D721Med (cell line): ENCODE measurements around the gene SNRNP27.

ENCODE experiments used
- DNase-seq: peaks from one replicate; pipeline ENCODE4 v3.0.0; 2011; ENCODE audit warnings: low spot score; ENCODE audit not compliant: insufficient read length
- FAIRE-seq: peaks from 2 replicates; lab custom pipeline; 2011; peaks lifted over from hg19 to GRCh38; lab: Jason Lieb, UNC
- CTCF ChIP-seq: IDR thresholded peaks from 2 replicates; pipeline ENCODE4 v1.5.1; 2012; ENCODE audit warnings: mild to moderate bottlenecking, control low read depth; ENCODE audit not compliant: insufficient read depth; ENCODE audit errors: missing control alignments

The SNRNP27 gene

GRCh38 chr2:69943000-69943842 is 49.5 kb downstream of the SNRNP27 start:
- no peak for TF ChIP-seq CTCF
- FAIRE-seq (no peak), DNase-seq (no peak)

- no peak for TF ChIP-seq CTCF
- DNase-seq (no peak), FAIRE-seq (no peak)
Observed at GRCh38 chr2:69943843-69944525, 50.2 kb downstream of the SNRNP27 start.

DNA sequence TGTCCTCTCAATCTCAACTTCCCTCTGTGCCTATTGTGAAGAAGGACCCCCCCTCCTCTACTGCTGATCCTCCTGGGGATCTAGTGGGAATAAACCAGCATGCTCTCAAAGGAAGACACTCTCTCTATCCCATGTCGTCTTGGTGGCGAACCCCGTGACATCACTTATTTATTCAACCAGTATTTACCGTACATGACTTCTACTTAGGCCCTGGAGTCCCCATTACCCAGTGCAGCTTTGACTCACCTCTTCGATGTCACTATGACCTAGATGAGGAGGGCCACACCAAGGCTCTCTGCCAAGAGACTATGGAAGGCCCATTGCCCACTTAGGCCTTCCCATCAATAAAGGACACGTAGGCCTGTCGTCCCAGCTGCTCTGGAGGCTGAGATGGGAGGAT is 51.0 kb downstream of the SNRNP27 start:
- no peak for TF ChIP-seq CTCF
- FAIRE-seq, result no peak
- no peak for DNase-seq

DNA sequence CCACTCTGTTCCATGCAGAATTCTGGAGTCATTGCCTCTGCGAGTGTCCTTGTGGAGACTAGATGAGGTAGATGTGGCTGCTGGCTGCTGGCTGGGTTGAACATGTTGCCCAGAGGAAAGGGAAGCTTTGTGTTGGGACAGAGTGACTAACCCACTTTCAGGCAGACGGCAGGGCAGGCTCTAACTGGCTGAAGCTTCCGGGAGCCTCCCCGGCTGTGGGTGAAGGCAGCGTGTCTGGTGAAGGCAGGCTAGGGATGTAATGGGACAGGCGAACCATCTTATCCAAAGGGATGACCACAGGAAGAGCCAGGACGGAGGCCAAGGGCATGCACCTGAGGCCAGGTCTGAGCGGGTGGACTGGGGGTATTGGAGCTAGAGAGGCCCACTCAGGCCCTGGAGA is 51.7 kb downstream of the SNRNP27 start:
- no peak for TF ChIP-seq CTCF
- FAIRE-seq (no peak), DNase-seq (no peak)

- FAIRE-seq (no peak), DNase-seq (no peak)
- TF ChIP-seq CTCF, result no peak
Observed at GRCh38 chr2:69945941-69946340, 52.2 kb downstream of the SNRNP27 start.

DNA sequence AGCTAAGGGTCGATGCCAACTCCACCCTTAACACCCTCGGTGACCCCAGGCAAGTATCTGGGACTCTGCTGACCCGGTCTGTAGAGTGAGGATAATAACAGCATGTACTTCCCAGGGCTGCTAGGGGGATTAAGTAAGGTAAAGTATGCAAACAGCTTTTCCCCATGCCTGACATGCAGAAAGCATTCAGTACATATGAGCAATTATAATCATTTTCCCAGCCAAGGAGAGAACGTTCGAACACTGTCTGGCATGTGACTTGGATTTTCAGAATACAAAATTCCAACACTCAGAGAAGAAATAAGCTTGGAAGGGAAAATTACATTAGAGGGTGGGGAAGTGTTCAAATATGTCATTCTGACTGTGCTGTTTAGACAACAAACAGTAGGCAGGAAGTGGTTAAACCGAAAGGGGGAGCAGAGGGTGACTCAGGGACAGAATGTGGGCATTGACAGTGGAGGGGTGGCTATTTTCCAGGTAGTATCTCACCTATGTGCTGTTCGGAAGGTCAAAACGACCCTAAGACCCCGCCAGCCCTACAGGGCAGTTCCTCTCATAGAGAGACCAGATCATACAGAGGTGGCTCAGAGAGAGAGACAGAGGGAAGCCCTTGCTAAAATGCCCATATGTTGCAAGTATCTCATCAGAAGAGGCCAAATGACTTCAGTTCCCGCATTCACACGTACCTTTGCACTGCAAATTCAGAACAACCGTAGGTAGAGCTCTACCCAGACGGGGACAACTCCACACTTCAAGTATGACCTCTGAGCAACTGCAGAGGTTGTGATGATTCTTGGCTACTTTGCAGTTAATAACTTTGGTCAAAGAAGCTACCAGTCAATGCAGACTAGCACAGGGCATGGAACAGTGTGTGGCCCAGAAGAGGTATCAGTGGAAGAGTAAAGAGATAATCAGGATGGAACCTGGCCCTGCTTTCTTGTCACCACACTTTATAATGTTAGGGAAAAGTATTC is 52.9 kb downstream of the SNRNP27 start:
- no peak for FAIRE-seq
- no peak for TF ChIP-seq CTCF
- DNase-seq, result no peak
